ENCODE data around the gene MAP3K9.
"Not testable (repeated sequence)": the region's sequence is repeated elsewhere in the genome, so short reads cannot be mapped to it uniquely, and the experiment has no call there.

The MAP3K9 gene

DNA sequence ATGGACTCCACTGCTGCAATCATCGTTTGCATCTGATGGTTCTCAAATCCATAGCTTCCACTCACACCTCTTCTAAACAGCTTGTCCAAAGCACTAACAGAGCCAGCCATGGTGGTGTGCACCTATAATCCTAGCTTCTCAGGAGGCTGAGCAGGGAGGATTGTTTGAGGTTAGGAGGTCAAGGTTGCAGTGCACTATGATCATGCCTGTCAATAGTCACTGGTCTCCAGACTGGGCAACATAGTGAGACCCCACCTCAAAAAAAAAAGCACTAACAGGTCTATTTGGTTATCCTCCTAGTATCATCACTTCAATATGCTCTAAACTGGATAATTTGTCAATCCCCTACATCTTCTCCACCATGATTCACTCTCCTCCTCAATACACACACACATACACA is 104.4 kb downstream of the MAP3K9 start:
- no peak overlapping the region for H3K27ac ChIP-seq (ENCODE audit: insufficient read depth, low read depth, low read length, poor library complexity, severe bottlenecking)
- no peaks in the 10 kb centered on the region for H3K27me3 ChIP-seq (ENCODE audit: control insufficient read depth, insufficient read depth, low read length, poor library complexity, severe bottlenecking)
- H3K9me3 ChIP-seq (ENCODE audit: control insufficient read depth, low read length), result no peaks in the 10 kb centered on the region
- peaks cover 4% of the 10 kb centered on the region for H3K4me1 ChIP-seq (ENCODE audit: control insufficient read depth, insufficient read depth, low read length)
- no peaks in the 10 kb centered on the region for H3K36me3 ChIP-seq (ENCODE audit: control insufficient read depth, insufficient read depth, low read length)
- WGBS, 2 experiments, result 88 to 97% methylated on average over 1 of the region's 1 CpG
- no peak overlapping the region for H3K4me3 ChIP-seq (ENCODE audit: insufficient read depth, low read depth, low read length)

DNA sequence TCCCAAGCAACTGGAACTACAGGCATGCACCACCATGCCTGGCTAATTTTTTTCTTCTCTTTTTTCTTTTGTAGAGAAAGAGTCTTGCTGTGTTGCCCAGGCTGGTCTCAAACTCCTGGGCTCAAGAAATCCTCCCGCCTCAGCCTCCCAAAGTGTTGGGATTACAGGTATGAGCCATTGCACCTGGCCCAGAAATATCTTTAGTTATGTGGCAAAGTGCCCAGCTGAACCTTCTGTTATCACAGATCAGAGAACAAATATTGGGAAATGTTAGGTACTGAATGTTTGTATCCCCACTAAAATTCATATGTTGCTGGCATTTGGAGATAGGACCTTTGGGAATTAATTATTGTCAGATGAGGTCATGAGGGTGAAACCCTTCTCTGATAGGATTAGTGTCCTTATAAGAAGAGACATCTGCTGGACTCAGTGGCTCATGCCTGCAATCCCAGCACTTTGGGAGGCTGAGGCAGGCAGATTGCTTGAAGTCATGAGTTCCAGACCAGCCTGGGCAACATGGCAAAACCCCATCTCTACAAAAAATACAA is 105.6 kb downstream of the MAP3K9 start:
- not testable (repeated sequence) for H3K27me3 ChIP-seq (ENCODE audit: control insufficient read depth, insufficient read depth, low read length, poor library complexity, severe bottlenecking); H3K4me1 ChIP-seq (ENCODE audit: control insufficient read depth, insufficient read depth, low read length); H3K9me3 ChIP-seq (ENCODE audit: control insufficient read depth, low read length); H3K27ac ChIP-seq (ENCODE audit: insufficient read depth, low read depth, low read length, poor library complexity, severe bottlenecking); H3K36me3 ChIP-seq (ENCODE audit: control insufficient read depth, insufficient read depth, low read length); H3K4me3 ChIP-seq (ENCODE audit: insufficient read depth, low read depth, low read length)
- 95 to 97% methylated on average over 1 of the region's 1 CpG for WGBS, 2 experiments

DNA sequence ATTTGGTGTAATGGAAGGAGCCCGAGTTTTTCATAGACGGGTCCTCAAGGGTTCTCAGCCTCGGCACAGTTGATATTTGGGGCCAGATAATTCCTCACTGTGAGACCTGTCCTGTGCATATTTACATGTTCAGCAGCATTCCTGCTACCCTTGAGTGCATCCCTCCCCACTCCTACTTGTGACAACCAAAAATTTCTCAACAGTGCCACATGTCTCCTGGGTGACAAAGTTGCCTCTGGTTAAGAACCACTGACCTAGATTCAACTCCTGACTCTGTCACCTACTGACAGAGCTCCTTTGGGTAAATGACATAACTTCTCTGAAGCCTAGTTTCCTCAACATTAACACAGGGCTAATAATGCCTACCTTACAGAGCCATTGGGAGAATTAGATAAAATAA is 107.2 kb downstream of the MAP3K9 start:
- Histone ChIP-seq H3K27ac (ENCODE audit: insufficient read depth, low read depth, low read length, poor library complexity, severe bottlenecking) (no peak overlapping the region), H3K4me3 (ENCODE audit: insufficient read depth, low read depth, low read length) (no peak overlapping the region), H3K27me3 (ENCODE audit: control insufficient read depth, insufficient read depth, low read length, poor library complexity, severe bottlenecking) (no peaks in the 10 kb centered on the region), H3K36me3 (ENCODE audit: control insufficient read depth, insufficient read depth, low read length) (no peaks in the 10 kb centered on the region), H3K4me1 (ENCODE audit: control insufficient read depth, insufficient read depth, low read length) (no peaks in the 10 kb centered on the region), H3K9me3 (ENCODE audit: control insufficient read depth, low read length) (no peaks in the 10 kb centered on the region)
- WGBS, 2 experiments, result 62 to 64% methylated on average over 3 of the region's 3 CpGs

DNA sequence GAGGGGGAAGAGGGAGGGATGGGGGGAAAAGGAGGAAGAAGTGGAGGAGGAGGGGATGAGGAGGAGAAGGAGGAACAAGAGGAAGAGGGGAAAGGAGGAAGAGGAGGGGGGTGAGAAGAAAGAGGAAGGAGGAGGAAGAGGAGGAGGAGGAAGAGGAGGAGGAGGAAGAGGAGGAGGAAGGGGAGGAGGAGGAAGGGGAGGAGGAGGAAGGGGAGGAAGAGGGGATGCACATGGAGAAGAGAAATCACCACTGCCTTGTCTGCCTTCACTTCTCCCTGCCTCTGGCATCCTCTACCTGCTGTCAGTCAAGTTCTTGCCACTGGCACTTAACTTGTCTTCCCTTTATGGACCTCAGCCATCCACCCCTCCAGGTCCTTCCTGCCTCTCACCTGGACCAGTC is 107.7 kb downstream of the MAP3K9 start:
- Histone ChIP-seq H3K4me1 (ENCODE audit: control insufficient read depth, insufficient read depth, low read length) (no peaks in the 10 kb centered on the region), H3K4me3 (ENCODE audit: insufficient read depth, low read depth, low read length) (no peak overlapping the region)

DNA sequence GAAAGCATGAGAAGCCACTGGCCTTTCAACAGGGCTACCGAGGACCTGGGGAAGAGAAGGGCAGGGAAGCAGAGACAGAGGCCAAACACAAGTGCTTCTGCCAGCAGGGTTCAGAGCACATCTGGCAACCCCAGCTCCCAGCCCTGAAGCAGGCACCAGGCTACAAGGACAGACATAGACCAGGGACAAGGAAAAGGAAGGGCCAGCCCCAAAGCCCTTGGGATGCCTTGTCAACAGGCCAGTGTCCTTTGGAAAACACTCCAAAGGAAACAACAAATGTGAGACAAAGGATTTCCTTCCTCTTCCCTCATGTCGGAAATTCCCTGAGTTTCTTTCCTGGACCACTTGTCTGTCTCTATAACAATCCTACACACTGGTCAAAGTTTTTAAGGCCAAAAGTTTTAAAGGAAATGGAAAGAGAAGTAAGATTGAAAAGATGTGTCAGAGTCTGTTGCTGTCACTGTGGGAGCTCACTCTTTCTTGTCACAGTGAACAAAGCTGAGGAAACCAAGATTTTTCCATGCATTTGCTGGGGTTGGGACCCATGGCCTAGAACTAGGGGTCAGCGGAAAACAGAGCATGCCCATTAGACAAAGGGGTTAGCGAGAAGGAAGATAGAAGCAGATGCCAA is 108.2 kb downstream of the MAP3K9 start:
- Histone ChIP-seq H3K4me3 (ENCODE audit: insufficient read depth, low read depth, low read length) (no peak overlapping the region), H3K4me1 (ENCODE audit: control insufficient read depth, insufficient read depth, low read length) (no peaks in the 10 kb centered on the region), H3K9me3 (ENCODE audit: control insufficient read depth, low read length) (no peaks in the 10 kb centered on the region), H3K36me3 (ENCODE audit: control insufficient read depth, insufficient read depth, low read length) (no peaks in the 10 kb centered on the region), H3K27ac (ENCODE audit: insufficient read depth, low read depth, low read length, poor library complexity, severe bottlenecking) (no peak overlapping the region), H3K27me3 (ENCODE audit: control insufficient read depth, insufficient read depth, low read length, poor library complexity, severe bottlenecking) (no peaks in the 10 kb centered on the region)
- 84 to 86% methylated on average over 4 of the region's 4 CpGs for WGBS, 2 experiments

More for the DNA sequence above, 107.7 kb downstream of the MAP3K9 start:
- no peaks in the 10 kb centered on the region for H3K9me3 ChIP-seq (ENCODE audit: control insufficient read depth, low read length)
- no peak overlapping the region for H3K27ac ChIP-seq (ENCODE audit: insufficient read depth, low read depth, low read length, poor library complexity, severe bottlenecking)
- no peaks in the 10 kb centered on the region for H3K36me3 ChIP-seq (ENCODE audit: control insufficient read depth, insufficient read depth, low read length)
- H3K27me3 ChIP-seq (ENCODE audit: control insufficient read depth, insufficient read depth, low read length, poor library complexity, severe bottlenecking), result no peaks in the 10 kb centered on the region

DNA sequence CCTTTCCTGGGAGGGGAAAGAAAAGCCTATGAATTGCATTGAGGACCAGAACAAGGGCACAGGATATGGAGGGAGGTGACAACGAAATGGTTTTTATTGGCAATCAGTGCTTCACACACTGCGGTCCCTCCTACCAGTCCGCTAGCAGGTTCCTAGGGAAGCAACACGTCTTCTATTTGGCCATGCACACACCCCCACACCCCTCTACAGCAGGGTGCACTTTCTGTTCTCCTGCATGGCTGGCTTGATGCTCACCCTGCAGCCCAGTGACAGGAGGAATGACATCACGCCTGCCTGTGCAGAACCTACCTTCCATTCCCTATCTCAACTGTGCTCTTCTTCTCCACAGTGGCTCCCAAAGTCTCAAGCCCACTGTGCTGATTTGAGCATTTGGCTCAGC is 109.7 kb downstream of the MAP3K9 start:
- Histone ChIP-seq H3K9me3 (ENCODE audit: control insufficient read depth, low read length) (no peaks in the 10 kb centered on the region), H3K36me3 (ENCODE audit: control insufficient read depth, insufficient read depth, low read length) (no peaks in the 10 kb centered on the region), H3K4me1 (ENCODE audit: control insufficient read depth, insufficient read depth, low read length) (no peaks in the 10 kb centered on the region), H3K27me3 (ENCODE audit: control insufficient read depth, insufficient read depth, low read length, poor library complexity, severe bottlenecking) (no peaks in the 10 kb centered on the region), H3K27ac (ENCODE audit: insufficient read depth, low read depth, low read length, poor library complexity, severe bottlenecking) (no peak overlapping the region), H3K4me3 (ENCODE audit: insufficient read depth, low read depth, low read length) (no peak overlapping the region)
- 93% methylated on average over 5 of the region's 5 CpGs for WGBS, 2 experiments

DNA sequence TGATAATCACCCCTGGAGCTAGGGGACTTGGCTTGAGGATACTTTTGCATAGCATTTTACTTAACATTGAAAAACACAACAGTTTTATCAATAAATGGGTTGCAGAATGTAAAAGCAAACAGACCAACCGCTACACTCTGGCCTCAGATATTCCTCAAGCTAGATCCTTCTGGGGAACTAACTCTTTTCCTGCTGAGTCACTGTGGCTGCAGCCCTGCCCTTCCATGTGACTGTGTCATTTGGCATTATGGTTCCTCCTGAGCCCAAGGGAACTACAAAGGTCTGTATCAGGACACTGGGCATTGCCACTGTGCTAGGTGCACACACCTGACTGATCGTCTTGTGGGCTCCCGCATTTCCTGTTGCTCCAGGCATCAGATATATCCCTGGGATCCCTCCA is 111.0 kb downstream of the MAP3K9 start:
- no peaks in the 10 kb centered on the region for H3K9me3 ChIP-seq (ENCODE audit: control insufficient read depth, low read length)
- H3K27ac ChIP-seq (ENCODE audit: insufficient read depth, low read depth, low read length, poor library complexity, severe bottlenecking), result no peak overlapping the region
- 93 to 95% methylated on average over 3 of the region's 3 CpGs for WGBS, 2 experiments

DNA sequence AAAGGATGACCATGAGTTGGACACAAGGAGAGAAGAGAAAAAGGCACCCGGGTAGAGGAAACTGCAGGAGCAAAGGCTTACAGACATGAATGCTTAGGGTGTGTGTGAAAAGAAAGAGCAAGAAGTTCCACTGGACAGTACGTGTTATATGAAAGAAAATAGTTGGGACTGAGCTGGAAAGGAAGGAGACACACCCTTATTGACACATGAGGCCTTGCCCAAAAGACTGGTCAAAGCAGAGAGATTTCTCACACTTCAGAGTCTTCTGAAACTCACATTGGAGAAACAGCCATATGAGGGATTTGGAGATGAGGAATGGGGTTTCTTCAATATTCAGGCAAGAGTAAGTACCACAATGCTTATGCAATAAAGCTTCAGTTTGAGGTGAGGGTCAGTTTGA is 111.6 kb downstream of the MAP3K9 start:
- 92 to 94% methylated on average over 2 of the region's 2 CpGs for WGBS, 2 experiments
- no peak overlapping the region for H3K27ac ChIP-seq (ENCODE audit: insufficient read depth, low read depth, low read length, poor library complexity, severe bottlenecking)
- H3K36me3 ChIP-seq (ENCODE audit: control insufficient read depth, insufficient read depth, low read length), result no peaks in the 10 kb centered on the region
- H3K9me3 ChIP-seq (ENCODE audit: control insufficient read depth, low read length), result no peaks in the 10 kb centered on the region
- no peaks in the 10 kb centered on the region for H3K4me1 ChIP-seq (ENCODE audit: control insufficient read depth, insufficient read depth, low read length)
- no peak overlapping the region for H3K4me3 ChIP-seq (ENCODE audit: insufficient read depth, low read depth, low read length)
- no peaks in the 10 kb centered on the region for H3K27me3 ChIP-seq (ENCODE audit: control insufficient read depth, insufficient read depth, low read length, poor library complexity, severe bottlenecking)

More for the DNA sequence above, 111.0 kb downstream of the MAP3K9 start:
- no peaks in the 10 kb centered on the region for H3K4me1 ChIP-seq (ENCODE audit: control insufficient read depth, insufficient read depth, low read length)
- H3K36me3 ChIP-seq (ENCODE audit: control insufficient read depth, insufficient read depth, low read length), result no peaks in the 10 kb centered on the region
- H3K4me3 ChIP-seq (ENCODE audit: insufficient read depth, low read depth, low read length), result no peak overlapping the region
- H3K27me3 ChIP-seq (ENCODE audit: control insufficient read depth, insufficient read depth, low read length, poor library complexity, severe bottlenecking), result no peaks in the 10 kb centered on the region

DNA sequence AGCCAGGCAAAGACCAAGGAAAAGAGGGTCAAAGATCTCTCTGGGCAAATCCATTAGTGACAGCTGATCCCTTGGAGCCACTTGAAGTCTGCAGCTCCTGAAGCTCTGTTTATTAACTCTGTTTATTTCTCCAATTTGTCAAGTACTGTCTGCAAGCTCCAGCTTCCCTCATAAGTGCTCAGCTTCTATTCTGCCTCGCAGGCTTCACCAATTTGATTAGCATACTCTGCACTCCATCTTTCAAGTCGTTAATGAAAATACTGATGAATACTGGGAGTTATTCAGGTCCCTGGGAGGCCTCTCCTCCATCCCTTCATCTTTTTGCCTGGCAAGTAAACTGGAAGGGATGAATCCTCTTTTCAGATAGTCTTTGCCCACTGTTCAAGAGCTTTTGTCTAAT is 113.3 kb downstream of the MAP3K9 start:
- WGBS, 2 experiments, result 84% methylated on average over 2 of the region's 2 CpGs
- Histone ChIP-seq H3K4me3 (ENCODE audit: insufficient read depth, low read depth, low read length) (no peak overlapping the region), H3K27ac (ENCODE audit: insufficient read depth, low read depth, low read length, poor library complexity, severe bottlenecking) (no peak overlapping the region), H3K4me1 (ENCODE audit: control insufficient read depth, insufficient read depth, low read length) (no peaks in the 10 kb centered on the region), H3K9me3 (ENCODE audit: control insufficient read depth, low read length) (no peaks in the 10 kb centered on the region), H3K36me3 (ENCODE audit: control insufficient read depth, insufficient read depth, low read length) (no peaks in the 10 kb centered on the region), H3K27me3 (ENCODE audit: control insufficient read depth, insufficient read depth, low read length, poor library complexity, severe bottlenecking) (no peaks in the 10 kb centered on the region)

DNA sequence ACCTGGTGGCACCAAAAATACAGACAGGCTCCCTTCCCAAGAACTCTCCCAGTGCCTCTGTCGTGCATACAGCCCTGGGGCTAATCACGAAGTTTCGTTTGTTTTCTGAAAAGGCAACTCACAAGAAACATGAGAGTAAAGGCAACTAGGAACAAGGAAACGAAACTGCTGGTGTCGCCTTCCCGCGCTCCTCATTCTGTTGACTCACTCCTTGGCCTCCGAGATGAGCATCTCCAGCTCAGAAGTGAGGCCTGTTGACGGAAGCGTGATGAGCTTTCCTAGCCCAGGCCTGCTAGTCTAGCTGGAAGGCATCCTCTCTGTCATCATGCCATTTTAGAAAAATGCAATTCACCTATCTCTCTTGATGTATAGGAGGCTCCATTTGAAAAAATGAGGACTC is 117.1 kb downstream of the MAP3K9 start:
- Histone ChIP-seq H3K27ac (ENCODE audit: insufficient read depth, low read depth, low read length, poor library complexity, severe bottlenecking) (no peak overlapping the region), H3K4me1 (ENCODE audit: control insufficient read depth, insufficient read depth, low read length) (no peaks in the 10 kb centered on the region), H3K9me3 (ENCODE audit: control insufficient read depth, low read length) (no peaks in the 10 kb centered on the region), H3K36me3 (ENCODE audit: control insufficient read depth, insufficient read depth, low read length) (no peaks in the 10 kb centered on the region), H3K4me3 (ENCODE audit: insufficient read depth, low read depth, low read length) (no peak overlapping the region), H3K27me3 (ENCODE audit: control insufficient read depth, insufficient read depth, low read length, poor library complexity, severe bottlenecking) (no peaks in the 10 kb centered on the region)
- WGBS, 2 experiments, result 84 to 87% methylated on average over 10 of the region's 10 CpGs

All from ectodermal cell (in vitro differentiated cells).